ENCODE data around the gene PBRM1. TPM values are rescaled to one million over a fixed set of nuclear protein-coding genes. Genes with fewer than 3 reads are reported as not detected.
A peak's percentile ranks its signal among the peaks of the same experiment; 100 is the strongest.
"Not testable (repeated sequence)": the region's sequence is repeated elsewhere in the genome, so short reads cannot be mapped to it uniquely, and the experiment has no call there.

The PBRM1 gene
- total RNA-seq, 1 donor: 48.7 TPM

GRCh38 chr3:52689151-52689550, 3.4 kb upstream of the PBRM1 start:
- peaks cover 20% of the 10 kb centered on the region for H3K4me1 ChIP-seq (ENCODE audit: insufficient read depth, low read length)
- no peaks in the 10 kb centered on the region for H3K27me3 ChIP-seq (ENCODE audit: insufficient read depth, low read length)
- H3K9me3 ChIP-seq (ENCODE audit: low read depth, low read length): no peaks in the 10 kb centered on the region
- no peak overlapping the region for H3K4me3 ChIP-seq (ENCODE audit: low read length)

- Histone ChIP-seq H3K27me3 (ENCODE audit: insufficient read depth, low read length) (no peaks in the 10 kb centered on the region), H3K9me3 (ENCODE audit: low read depth, low read length) (no peaks in the 10 kb centered on the region), H3K4me1 (ENCODE audit: insufficient read depth, low read length) (peaks cover 29% of the 10 kb centered on the region), H3K4me3 (ENCODE audit: low read length) (no peak overlapping the region)
These were observed 2.6 kb upstream of the PBRM1 start for GRCh38 chr3:52688266-52688665.

DNA sequence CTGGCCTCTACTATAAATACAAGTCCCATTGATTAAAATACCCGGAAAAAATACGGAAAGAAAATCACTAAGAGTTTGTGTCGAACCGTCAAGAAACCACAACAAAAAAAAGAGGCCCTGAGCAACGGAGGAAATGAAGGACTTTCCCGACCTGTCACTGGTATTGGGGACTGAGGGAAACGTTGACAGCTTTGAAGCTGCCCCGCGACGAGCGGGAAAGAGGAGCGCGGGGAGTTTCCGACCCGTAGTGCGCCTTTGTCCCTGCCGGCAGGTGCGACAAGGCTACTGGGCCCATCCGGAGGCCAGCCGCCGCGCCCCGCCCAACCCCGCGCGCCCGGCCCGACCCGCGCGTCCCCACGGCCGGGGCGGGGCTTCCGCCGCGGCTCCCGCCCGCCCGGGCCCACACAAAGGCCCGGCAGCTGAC, 416 bp downstream of the PBRM1 start:
- H3K27me3 ChIP-seq (ENCODE audit: insufficient read depth, low read length): no peaks in the 10 kb centered on the region
- H3K4me1 ChIP-seq (ENCODE audit: insufficient read depth, low read length): peaks cover 54% of the 10 kb centered on the region
- H3K4me3 ChIP-seq (ENCODE audit: low read length): peak overlapping the region; percentile 69
- H3K9me3 ChIP-seq (ENCODE audit: low read depth, low read length): no peaks in the 10 kb centered on the region

DNA sequence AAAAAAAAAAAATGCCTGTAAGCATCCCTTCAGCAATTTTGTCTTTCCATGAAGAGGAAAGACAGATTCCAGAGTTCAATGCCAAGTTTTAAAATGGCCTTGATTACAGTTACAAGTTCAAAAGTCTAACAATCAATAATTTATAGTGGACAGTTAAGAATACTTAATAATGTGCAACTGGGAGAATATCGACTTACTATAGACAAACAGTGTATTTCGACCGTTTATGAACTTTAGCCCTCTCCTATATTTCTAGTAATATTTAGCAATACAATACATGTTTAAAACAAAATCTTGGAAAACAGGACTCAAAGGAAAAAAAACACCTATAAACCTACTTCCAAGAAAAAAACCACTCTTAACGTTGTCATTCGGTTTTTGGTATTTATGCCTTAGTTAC, 1.5 kb downstream of the PBRM1 start:
- Histone ChIP-seq H3K4me3 (ENCODE audit: low read length) (no peak overlapping the region), H3K4me1 (ENCODE audit: insufficient read depth, low read length) (peaks cover 58% of the 10 kb centered on the region), H3K27me3 (ENCODE audit: insufficient read depth, low read length) (no peaks in the 10 kb centered on the region), H3K9me3 (ENCODE audit: low read depth, low read length) (no peaks in the 10 kb centered on the region)

DNA sequence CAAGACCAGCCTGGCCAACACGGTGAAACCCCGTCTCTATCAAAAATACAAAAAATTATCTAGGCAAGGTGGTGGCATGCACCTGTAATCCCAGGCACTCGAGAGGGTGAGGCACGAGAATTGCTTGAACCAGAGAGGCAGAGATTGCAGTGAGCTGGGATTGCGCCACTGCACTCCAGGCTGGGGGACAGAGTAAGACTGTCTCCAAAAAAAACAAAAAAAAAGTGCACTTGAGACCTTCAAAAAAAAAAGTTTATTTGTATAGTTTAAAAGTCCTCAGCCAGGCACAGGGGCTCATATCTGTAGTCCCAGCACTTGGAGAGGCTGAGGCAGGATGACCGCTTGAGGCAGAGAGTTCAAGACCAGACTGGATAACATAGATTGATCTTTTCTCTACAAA, 2.1 kb downstream of the PBRM1 start:
- Histone ChIP-seq H3K27me3 (ENCODE audit: insufficient read depth, low read length) (no peaks in the 10 kb centered on the region), H3K9me3 (ENCODE audit: low read depth, low read length) (no peaks in the 10 kb centered on the region), H3K4me1 (ENCODE audit: insufficient read depth, low read length) (peaks cover 58% of the 10 kb centered on the region), H3K4me3 (ENCODE audit: low read length) (no peak overlapping the region)

- no peaks in the 10 kb centered on the region for H3K27me3 ChIP-seq (ENCODE audit: insufficient read depth, low read length)
- H3K4me1 ChIP-seq (ENCODE audit: insufficient read depth, low read length): peaks cover 52% of the 10 kb centered on the region
- no peak overlapping the region for H3K4me3 ChIP-seq (ENCODE audit: low read length)
- H3K9me3 ChIP-seq (ENCODE audit: low read depth, low read length): no peaks in the 10 kb centered on the region
These were observed 3.7 kb downstream of the PBRM1 start for GRCh38 chr3:52682016-52682415.

- Histone ChIP-seq H3K4me1 (ENCODE audit: insufficient read depth, low read length) (peaks cover 48% of the 10 kb centered on the region), H3K4me3 (ENCODE audit: low read length) (no peak overlapping the region), H3K9me3 (ENCODE audit: low read depth, low read length) (no peaks in the 10 kb centered on the region), H3K27me3 (ENCODE audit: insufficient read depth, low read length) (no peaks in the 10 kb centered on the region)
These were observed 4.1 kb downstream of the PBRM1 start for GRCh38 chr3:52681596-52681995.

DNA sequence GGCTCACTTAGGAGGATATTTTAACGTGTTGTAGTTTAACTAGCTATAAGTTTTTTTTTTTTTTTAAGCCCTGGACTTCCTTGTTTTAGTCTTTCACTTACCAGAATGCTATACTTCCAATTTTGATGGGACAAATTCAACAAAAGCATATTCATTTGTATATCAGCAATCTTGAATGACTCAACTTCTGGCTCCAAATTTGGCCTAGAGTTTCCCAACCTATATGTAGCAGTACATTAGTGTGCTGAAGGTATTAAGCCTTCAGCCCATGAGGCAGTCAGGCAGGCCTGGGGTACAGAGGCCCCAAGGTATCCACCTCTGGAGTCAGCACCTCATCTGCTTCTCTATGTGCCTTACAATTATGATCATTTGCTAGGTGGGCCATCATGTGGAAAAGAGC, 5.9 kb downstream of the PBRM1 start:
- no peaks in the 10 kb centered on the region for H3K9me3 ChIP-seq (ENCODE audit: low read depth, low read length)

GRCh38 chr3:52679199-52679538, 6.5 kb downstream of the PBRM1 start:
- no peak overlapping the region for H3K4me3 ChIP-seq (ENCODE audit: low read length)
- peaks cover 38% of the 10 kb centered on the region for H3K4me1 ChIP-seq (ENCODE audit: insufficient read depth, low read length)
- H3K27me3 ChIP-seq (ENCODE audit: insufficient read depth, low read length): no peaks in the 10 kb centered on the region
- no peaks in the 10 kb centered on the region for H3K9me3 ChIP-seq (ENCODE audit: low read depth, low read length)

More for the DNA sequence above, 5.9 kb downstream of the PBRM1 start:
- Histone ChIP-seq H3K27me3 (ENCODE audit: insufficient read depth, low read length) (no peaks in the 10 kb centered on the region), H3K4me3 (ENCODE audit: low read length) (no peak overlapping the region), H3K4me1 (ENCODE audit: insufficient read depth, low read length) (peaks cover 42% of the 10 kb centered on the region)

GRCh38 chr3:52678265-52679198, 7.2 kb downstream of the PBRM1 start:
- Histone ChIP-seq H3K4me3 (ENCODE audit: low read length) (no peak overlapping the region), H3K27me3 (ENCODE audit: insufficient read depth, low read length) (no peaks in the 10 kb centered on the region), H3K4me1 (ENCODE audit: insufficient read depth, low read length) (peaks cover 32% of the 10 kb centered on the region), H3K9me3 (ENCODE audit: low read depth, low read length) (no peaks in the 10 kb centered on the region)

DNA sequence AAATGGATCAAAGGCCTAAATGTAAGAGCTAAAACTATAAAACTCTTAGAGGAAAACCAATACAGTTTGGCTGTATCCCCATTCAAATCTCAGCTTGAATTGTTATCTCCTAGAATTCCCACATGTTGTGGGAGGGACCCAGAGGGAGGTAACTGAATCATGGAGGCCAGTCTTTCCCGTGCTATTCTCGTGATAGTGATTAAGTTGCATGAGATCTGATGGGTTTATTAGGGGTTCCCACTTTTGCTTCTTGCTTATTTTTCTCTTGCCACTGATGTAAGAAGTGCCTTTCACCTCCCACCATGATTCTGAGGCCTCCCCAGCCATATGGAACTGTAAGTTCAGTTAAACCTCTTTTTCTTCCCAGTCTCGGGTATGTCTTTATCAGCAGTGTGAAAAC, 9.5 kb downstream of the PBRM1 start:
- H3K4me1 ChIP-seq (ENCODE audit: insufficient read depth, low read length): peaks cover 23% of the 10 kb centered on the region
- H3K4me3 ChIP-seq (ENCODE audit: low read length); H3K9me3 ChIP-seq (ENCODE audit: low read depth, low read length); H3K27me3 ChIP-seq (ENCODE audit: insufficient read depth, low read length): not testable (repeated sequence)

DNA sequence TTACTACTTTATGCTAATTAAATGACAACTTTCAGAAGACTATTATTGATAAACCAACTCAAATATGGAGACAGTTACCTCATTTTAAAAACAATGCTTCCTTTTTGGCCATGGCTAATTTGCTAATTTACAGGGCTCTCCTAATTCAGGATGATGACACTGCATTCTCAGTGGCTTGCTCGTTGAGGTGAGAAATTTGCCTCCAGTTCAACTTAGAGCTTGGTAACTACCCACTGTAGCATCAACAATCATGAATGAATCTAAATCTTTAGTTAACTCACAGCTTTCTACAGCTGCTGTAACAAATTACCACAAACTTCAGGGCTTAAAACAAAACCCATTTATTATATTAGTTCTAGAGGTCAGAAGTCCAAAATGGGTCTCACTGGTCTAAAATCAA, 14.0 kb downstream of the PBRM1 start:
- no peak overlapping the region for H3K4me3 ChIP-seq (ENCODE audit: low read length)

GRCh38 chr3:52670621-52671521, 14.8 kb downstream of the PBRM1 start:
- no peak overlapping the region for H3K4me3 ChIP-seq (ENCODE audit: low read length)
- no peaks in the 10 kb centered on the region for H3K9me3 ChIP-seq (ENCODE audit: low read depth, low read length)
- H3K4me1 ChIP-seq (ENCODE audit: insufficient read depth, low read length): peaks cover 29% of the 10 kb centered on the region
- no peaks in the 10 kb centered on the region for H3K27me3 ChIP-seq (ENCODE audit: insufficient read depth, low read length)

More for the DNA sequence above, 14.0 kb downstream of the PBRM1 start:
- Histone ChIP-seq H3K27me3 (ENCODE audit: insufficient read depth, low read length) (no peaks in the 10 kb centered on the region), H3K9me3 (ENCODE audit: low read depth, low read length) (no peaks in the 10 kb centered on the region), H3K4me1 (ENCODE audit: insufficient read depth, low read length) (peaks cover 29% of the 10 kb centered on the region)

DNA sequence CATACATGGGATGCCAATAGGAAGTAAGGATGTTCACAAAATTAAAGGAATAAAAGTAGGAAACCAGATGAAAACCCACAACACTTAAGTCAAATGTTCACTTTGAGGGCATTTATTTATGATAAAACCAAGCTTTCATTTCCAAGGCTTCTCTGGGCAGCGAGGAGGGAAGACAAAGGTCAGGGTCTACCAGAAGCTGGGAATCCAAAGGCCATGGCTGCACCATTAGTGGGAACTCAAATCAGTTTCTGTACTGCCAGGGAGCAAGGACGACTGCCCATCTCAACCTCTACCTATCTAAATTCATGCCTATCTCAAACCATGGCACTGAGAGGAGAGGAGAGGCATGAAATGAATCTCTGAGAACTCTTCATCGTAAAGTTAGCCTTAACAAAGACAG, 22.6 kb downstream of the PBRM1 start:
- Histone ChIP-seq H3K4me1 (ENCODE audit: insufficient read depth, low read length) (no peaks in the 10 kb centered on the region), H3K27me3 (ENCODE audit: insufficient read depth, low read length) (no peaks in the 10 kb centered on the region), H3K4me3 (ENCODE audit: low read length) (no peak overlapping the region), H3K9me3 (ENCODE audit: low read depth, low read length) (no peaks in the 10 kb centered on the region)

- no peaks in the 10 kb centered on the region for H3K27me3 ChIP-seq (ENCODE audit: insufficient read depth, low read length)
- no peak overlapping the region for H3K4me3 ChIP-seq (ENCODE audit: low read length)
- no peaks in the 10 kb centered on the region for H3K4me1 ChIP-seq (ENCODE audit: insufficient read depth, low read length)
- H3K9me3 ChIP-seq (ENCODE audit: low read depth, low read length): no peaks in the 10 kb centered on the region
These were observed 25.7 kb downstream of the PBRM1 start for GRCh38 chr3:52660046-52660445.
